ENCODE results near the gene EPG5. TPM values are rescaled to one million over a fixed set of nuclear protein-coding genes. Genes with fewer than 3 reads are reported as not detected.

EPG5 gene
- total and polyA plus RNA-seq, 2 of the 4 experiments (the other 2 are of a cell fraction) = 37.3 to 114 TPM

DNA sequence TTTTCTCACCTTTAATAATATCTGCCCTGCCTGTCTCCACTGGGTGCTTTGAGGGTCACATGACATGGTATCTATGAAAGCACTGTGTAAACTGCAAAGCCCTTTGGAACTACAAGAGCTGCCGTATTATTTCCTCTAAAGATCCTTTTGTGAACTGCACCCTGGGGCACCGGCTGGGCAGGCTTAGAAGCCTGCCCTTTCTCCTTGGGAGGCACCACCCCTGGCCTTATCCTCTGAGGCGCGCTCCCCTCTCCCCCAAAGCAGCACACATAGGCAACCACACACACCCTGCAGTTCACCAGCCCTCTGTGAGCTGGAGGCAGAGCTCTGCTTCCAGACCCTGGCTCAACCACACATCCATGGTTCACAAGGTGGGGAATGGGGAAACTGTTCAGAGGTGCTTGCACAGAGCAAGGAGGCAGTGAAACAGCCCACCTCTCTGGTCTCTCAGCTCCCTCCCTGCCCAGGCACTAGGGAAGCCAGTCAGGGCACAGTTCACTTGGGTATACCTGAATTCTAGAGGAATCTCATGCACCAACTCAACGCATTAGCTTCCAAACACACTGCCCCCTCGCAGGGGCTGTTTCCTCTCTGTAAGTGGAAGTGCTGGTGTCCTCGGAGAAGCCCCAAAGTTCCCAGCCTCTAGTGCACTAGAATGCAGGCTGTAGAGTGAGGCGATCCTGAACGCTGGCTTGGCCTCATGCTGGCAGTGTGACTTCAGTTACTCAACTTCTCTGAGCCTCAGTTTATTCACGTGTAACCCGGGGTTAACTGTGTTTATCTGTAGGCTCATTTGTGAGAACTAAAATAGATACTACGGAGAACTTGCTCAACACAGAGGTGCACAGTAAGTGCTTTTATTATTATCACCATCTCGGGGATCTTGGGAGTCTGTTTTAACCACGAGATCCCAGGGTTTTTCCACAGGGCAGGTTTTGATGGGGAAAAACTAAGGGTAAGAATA, 130.6 kb downstream of the EPG5 start:
- H3K4me3 ChIP-seq (ENCODE audit: insufficient read depth, low read depth, low read length) = no peak overlapping the region
- peak overlapping the region; percentile 96 for H2BK20ac ChIP-seq (ENCODE audit: low read depth, low read length)
- intact Hi-C loops (cut with micrococcal nuclease) = no loop called here
- H3K9ac ChIP-seq (ENCODE audit: low read depth, low read length) = no peak overlapping the region
- no peak overlapping the region for H3K4me2 ChIP-seq (ENCODE audit: low read depth, low read length)
- H3K18ac ChIP-seq (ENCODE audit: low read depth, low read length) = peak overlapping the region; percentile 33; the same call in 1 of the 2 replicates
- DNase-seq (peak; percentile 33), ATAC-seq (ENCODE audit: low read depth) (no peak; the same call in 1 of the 2 replicates)
- H3K4ac ChIP-seq (ENCODE audit: low read depth, low read length) = peak overlapping the region; percentile 86
- H2BK15ac ChIP-seq (ENCODE audit: low read depth, low read length) = peak overlapping the region; percentile 93; the same call in 1 of the 3 replicates
- WGBS, 2 experiments (ENCODE audit: extremely low coverage in 2 of 2, insufficient read length in 1 of 2) = 80% methylated on average over 1 of the region's 14 CpGs; no CpG with 5 or more reads in 1 of the 2 experiments
- H3K14ac ChIP-seq (replicated peaks; ENCODE audit: low read depth, low read length) = peak overlapping the region; percentile 93
- no peaks in the 10 kb centered on the region for H3K9me3 ChIP-seq (ENCODE audit: control insufficient read depth, insufficient read depth, low read length)
- peaks cover 23% of the 10 kb centered on the region for H3K9me1 ChIP-seq (ENCODE audit: insufficient read depth, low read length)
- dilution Hi-C loops (cut with HindIII; ENCODE audit: low sequenced_read_pairs, unreplicated experiment) = no loop called here
- BruUV-seq (replicated peaks) = no TSS peak
- H3K36me3 ChIP-seq (ENCODE audit: control insufficient read depth, insufficient read depth, low read length) = no peaks in the 10 kb centered on the region
- ChIA-PET CTCF (no interaction called here), POLR2A (ENCODE audit: unreplicated experiment) (no interaction called here)
- peak overlapping the region; percentile 88 for H2AK5ac ChIP-seq (ENCODE audit: low read depth, low read length)
- peak overlapping the region; percentile 52 for H4K91ac ChIP-seq (ENCODE audit: insufficient read depth, low read depth, low read length)
- H3K27me3 ChIP-seq (ENCODE audit: control insufficient read depth, insufficient read depth, low read length) = no peaks in the 10 kb centered on the region
- no peaks in the 10 kb centered on the region for H4K20me1 ChIP-seq (ENCODE audit: insufficient read depth, low read length)
- H3K56ac ChIP-seq (ENCODE audit: extremely low read depth, insufficient read depth, low read length) = no peak overlapping the region
- H4K5ac ChIP-seq (ENCODE audit: low read depth, low read length) = peak overlapping the region; percentile 56; the same call in 1 of the 2 replicates
- peak overlapping the region; percentile 1 for H2BK5ac ChIP-seq (ENCODE audit: low read depth, low read length, poor library complexity, severe bottlenecking)
- H3K79me1 ChIP-seq (ENCODE audit: low read depth in 1 of 2, low read length in 2 of 2) = peaks cover 0 to 4% of the 10 kb centered on the region in 2 experiments; a peak in 1 of 4 replicates
- H4K8ac ChIP-seq (ENCODE audit: low read depth in 2 of 2, low read length in 2 of 2) = peak overlapping the region in 1 of 2 experiments; percentile 83; a peak in 2 of 4 replicates
- no peak overlapping the region for H3K27ac ChIP-seq (ENCODE audit: insufficient read depth, low read length)
- in situ Hi-C loops (cut with MboI; ENCODE audit: low sequenced_read_pairs) = loop anchor here (5.0 kb wide), 1 partner anchor 144 kb away; no protein-coding TSS in a partner anchor
- peaks cover 12% of the 10 kb centered on the region for H3K4me1 ChIP-seq (ENCODE audit: control insufficient read depth, insufficient read depth, low read length)
- TF ChIP-seq BHLHE40 (IDR thresholded peaks at IDR 0.05; ENCODE audit: low read depth, low read length) (peak; percentile 19; the same call in 1 of the 2 replicates), FOS (IDR thresholded peaks at IDR 0.05; ENCODE audit: low read depth, low read length) (no peak), MAFK (IDR thresholded peaks at IDR 0.05; ENCODE audit: low read depth, low read length) (no peak), CEBPB (IDR thresholded peaks at IDR 0.05; ENCODE audit: low read depth, low read length) (no peak)
- TF ChIP-seq, protein P1, sequence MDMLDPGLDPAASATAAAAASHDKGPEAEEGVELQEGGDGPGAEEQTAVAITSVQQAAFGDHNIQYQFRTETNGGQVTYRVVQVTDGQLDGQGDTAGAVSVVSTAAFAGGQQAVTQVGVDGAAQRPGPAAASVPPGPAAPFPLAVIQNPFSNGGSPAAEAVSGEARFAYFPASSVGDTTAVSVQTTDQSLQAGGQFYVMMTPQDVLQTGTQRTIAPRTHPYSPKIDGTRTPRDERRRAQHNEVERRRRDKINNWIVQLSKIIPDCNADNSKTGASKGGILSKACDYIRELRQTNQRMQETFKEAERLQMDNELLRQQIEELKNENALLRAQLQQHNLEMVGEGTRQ (IDR thresholded peaks at IDR 0.05; ENCODE audit: low read depth, low read length) = no peak
- H3K23ac ChIP-seq (ENCODE audit: low read depth, low read length) = peak overlapping the region; percentile 90; the same call in 1 of the 2 replicates
- H2BK120ac ChIP-seq (ENCODE audit: low read depth, low read length) = peak overlapping the region; percentile 95
- peak overlapping the region; percentile 73 for H2AFZ ChIP-seq (replicated peaks; ENCODE audit: low read length, poor library complexity)
- H2AK9ac ChIP-seq (replicated peaks; ENCODE audit: low read depth, low read length, poor library complexity) = peak overlapping the region; percentile 52

All from IMR-90 (cell line).